ENCODE results near the gene MIPOL1.

- TF ChIP-seq ZFP37 (CRISPR knock-in tag; IDR thresholded peaks at IDR 0.05; ENCODE audit: borderline replicate concordance) (no peak), EP300 (IDR thresholded peaks at IDR 0.05; ENCODE audit: low read depth in 2 of 2, low read length in 2 of 2) (peak in 1 of 2 experiments; percentile 78; a peak in 2 of 4 replicates), EP300 (CRISPR knock-in tag; IDR thresholded peaks at IDR 0.05; ENCODE audit: borderline replicate concordance) (no peak), POLR2AphosphoS5 (IDR thresholded peaks at IDR 0.05; ENCODE audit: low read depth, low read length) (no peak), SNAPC5 (CRISPR knock-in tag; IDR thresholded peaks at IDR 0.05; ENCODE audit: borderline replicate concordance) (no peak), SOX5 (CRISPR knock-in tag; IDR thresholded peaks at IDR 0.05; ENCODE audit: borderline replicate concordance) (peak; percentile 47), JUNB (CRISPR knock-in tag; IDR thresholded peaks at IDR 0.05; ENCODE audit: borderline replicate concordance) (no peak), PREB (CRISPR knock-in tag; IDR thresholded peaks at IDR 0.05) (no peak), E2F1 (CRISPR knock-in tag; IDR thresholded peaks at IDR 0.05) (peak; percentile 91)
These were observed 187.3 kb downstream of the MIPOL1 start for GRCh38 chr14:37384870-37385596.
